ENCODE measurements around the gene DCC.
"Not testable (repeated sequence)": the region's sequence is repeated elsewhere in the genome, so short reads cannot be mapped to it uniquely, and the experiment has no call there.

DCC gene

GRCh38 chr18:53457068-53457467 lies 1117.1 kb downstream of the DCC start:
- no peak for TF ChIP-seq CTCF (conservative IDR thresholded peaks at IDR 0.05; ENCODE audit: low read depth, low read length)
- no peak overlapping the region for H3K4me3 ChIP-seq (ENCODE audit: low read depth, low read length)
- DNase-seq (ENCODE audit: low read depth), result peak; percentile 7

- no peak for TF ChIP-seq CTCF (conservative IDR thresholded peaks at IDR 0.05; ENCODE audit: low read depth, low read length)
- H3K4me3 ChIP-seq (ENCODE audit: low read depth, low read length), result no peak overlapping the region
- peak; percentile 8 for DNase-seq (ENCODE audit: low read depth)
These were observed 1118.3 kb downstream of the DCC start for GRCh38 chr18:53458268-53458667.

- no peak overlapping the region for H3K4me3 ChIP-seq (ENCODE audit: low read depth, low read length)
- peak; percentile 10 for DNase-seq (ENCODE audit: low read depth)
- no peak for TF ChIP-seq CTCF (conservative IDR thresholded peaks at IDR 0.05; ENCODE audit: low read depth, low read length)
These were observed 1119.1 kb downstream of the DCC start for GRCh38 chr18:53458944-53459580.

- DNase-seq (ENCODE audit: low read depth), result no peak
- no peak for TF ChIP-seq CTCF (conservative IDR thresholded peaks at IDR 0.05; ENCODE audit: low read depth, low read length)
- H3K4me3 ChIP-seq (ENCODE audit: low read depth, low read length), result no peak overlapping the region
These were observed 1127.8 kb downstream of the DCC start for GRCh38 chr18:53467756-53468155.

GRCh38 chr18:53468173-53468572 lies 1128.2 kb downstream of the DCC start:
- H3K4me3 ChIP-seq (ENCODE audit: low read depth, low read length); DNase-seq (ENCODE audit: low read depth): not testable (repeated sequence)

- no peak overlapping the region for H3K4me3 ChIP-seq (ENCODE audit: low read depth, low read length)
- TF ChIP-seq CTCF (conservative IDR thresholded peaks at IDR 0.05; ENCODE audit: low read depth, low read length), result no peak
- DNase-seq (ENCODE audit: low read depth), result no peak
These were observed 1132.5 kb downstream of the DCC start for GRCh38 chr18:53472546-53472945.

- no peak for DNase-seq (ENCODE audit: low read depth)
- no peak for TF ChIP-seq CTCF (conservative IDR thresholded peaks at IDR 0.05; ENCODE audit: low read depth, low read length)
These were observed 1138.2 kb downstream of the DCC start for GRCh38 chr18:53478155-53478554.

More at GRCh38 chr18:53478155-53478554, 1138.2 kb downstream of the DCC start:
- H3K4me3 ChIP-seq (ENCODE audit: low read depth, low read length), result no peak overlapping the region

All from choroid plexus epithelial cell (primary cell).